HCT116 (cell line): Measurements from ENCODE around the gene FHOD1. TPM values are rescaled to one million over a fixed set of nuclear protein-coding genes. Genes with fewer than 3 reads are reported as not detected.

ENCODE experiments used
- ATAC-seq: fragments of 200-7000 bp; cut with Tn5 transposase; 2 replicates; pipeline ENCODE4 v1.9.1; 2020; ENCODE audit warnings: mild to moderate bottlenecking, moderate library complexity
- BruUV-seq: library from RNA; stranded (reverse); fragments of 400-500 nt; replicated peaks from 2 replicates; lab custom pipeline; 2021; lab: Mats Ljungman, UMichigan
- CTCF ChIA-PET: fragments of 300-600 bp; sonication (Branson Sonifier 250); formaldehyde crosslinking; loops from one replicate; lab custom pipeline; 2021; ENCODE audit warnings: antibody characterized with exemption; lab: Charles Lee
- POLR2A ChIA-PET: fragments of 300-600, 350-600 bp; sonication (Branson Sonifier 250); formaldehyde crosslinking; loops from one replicate; lab custom pipeline; 2021; ENCODE audit warnings: antibody characterized with exemption; lab: Charles Lee
- RAD21 ChIA-PET, 2 experiments: fragments of 300-600 bp; sonication (Branson Sonifier 250); formaldehyde crosslinking; loops; one replicate each; lab custom pipeline; 2023; ENCODE audit warnings: low total read pairs in 2 of 2; ENCODE audit not compliant: uncharacterized antibody in 2 of 2, unreplicated experiment in 2 of 2, low non-redundant PET in 1 of 2; lab: Charles Lee
- DNase-seq: peaks from one replicate; pipeline ENCODE4 v3.0.0-alpha.2; 2010; ENCODE audit warnings: low read depth, low spot score
- H2AFZ ChIP-seq: fragments of 200-600 bp; shearing (Covaris generic), sonication (generic); 2 replicates; pipeline ENCODE4 v1.6.1; 2017; ENCODE audit warnings: low read depth, mixed run types, mixed read lengths, antibody characterized with exemption, low read length; ENCODE audit not compliant: poor library complexity, severe bottlenecking
- H3K27ac ChIP-seq: 2 replicates; pipeline ENCODE4 v1.5.1; 2012; ENCODE audit warnings: low read depth, low read length
- H3K27me3 ChIP-seq: fragments of 200-600 bp; sonication (generic); 2 replicates; pipeline ENCODE4 v1.6.1; 2016; ENCODE audit warnings: mixed run types, low read length, mixed read lengths; ENCODE audit not compliant: insufficient read depth
- H3K36me3 ChIP-seq, 2 experiments: fragments of 200-500 bp in 1 of 2; fragments of 200-600 bp in 1 of 2; sonication (Bioruptor generic) in 1 of 2; sonication (generic) in 1 of 2; 2 replicates each; pipeline versions ENCODE4 v1.5.1 to v1.6.1; 2014 to 2016; ENCODE audit warnings: low read length in 2 of 2, inconsistent platforms in 1 of 2, mixed read lengths in 1 of 2, mixed run types in 1 of 2; ENCODE audit not compliant: insufficient read depth in 2 of 2, control insufficient read depth in 1 of 2
- H3K4me1 ChIP-seq, 2 experiments: fragments of 200-600 bp in 1 of 2; sonication (generic) in 1 of 2; 2 replicates each; pipeline versions ENCODE4 v1.5.1 to v1.6.1; 2012 to 2017; ENCODE audit warnings: low read length in 2 of 2, inconsistent platforms in 1 of 2, mild to moderate bottlenecking in 1 of 2, mixed read lengths in 1 of 2, mixed run types in 1 of 2, moderate library complexity in 1 of 2; ENCODE audit not compliant: insufficient read depth in 2 of 2, control insufficient read depth in 1 of 2
- H3K4me2 ChIP-seq: fragments of 200-600 bp; sonication (generic); 2 replicates; pipeline ENCODE4 v1.6.1; 2017; ENCODE audit warnings: mixed run types, low read length, mixed read lengths
- H3K4me3 ChIP-seq, 2 experiments: fragments of 200-600 bp in 1 of 2; sonication (generic) in 1 of 2; replicated peaks in 1 of 2; 2 replicates each; pipeline ENCODE4 v1.5.1; 2011 to 2016; ENCODE audit warnings: low read length in 2 of 2, control low read depth in 1 of 2, low read depth in 1 of 2, mild to moderate bottlenecking in 1 of 2, mixed read lengths in 1 of 2, mixed run types in 1 of 2
- H3K79me2 ChIP-seq: fragments of 200-600 bp; sonication (generic); 2 replicates; pipeline ENCODE4 v1.6.1; 2017; ENCODE audit warnings: mild to moderate bottlenecking, mixed run types, low read length, moderate library complexity, mixed read lengths; ENCODE audit not compliant: insufficient read depth
- H3K9ac ChIP-seq: fragments of 200-600 bp; sonication (generic); 2 replicates; pipeline ENCODE4 v1.6.1; 2016; ENCODE audit warnings: low read length, mixed read lengths
- H3K9me2 ChIP-seq: fragments of 200-600 bp; sonication (generic), shearing (Covaris generic); 2 replicates; pipeline ENCODE4 v1.6.1; 2017; ENCODE audit warnings: mixed run types, mild to moderate bottlenecking, moderate library complexity; ENCODE audit not compliant: insufficient read depth
- H3K9me3 ChIP-seq, 2 experiments: fragments of 200-500 bp in 1 of 2; fragments of 200-600 bp in 1 of 2; sonication (Bioruptor generic) in 1 of 2; sonication (generic) in 1 of 2; 2 replicates each; pipeline ENCODE4 v1.6.1; 2014 to 2017; ENCODE audit warnings: low read length in 2 of 2, mixed read lengths in 2 of 2, inconsistent platforms in 1 of 2, low read depth in 1 of 2, mild to moderate bottlenecking in 1 of 2, mixed run types in 1 of 2, moderate library complexity in 1 of 2; ENCODE audit not compliant: control insufficient read depth in 1 of 2, insufficient read depth in 1 of 2
- H4K20me1 ChIP-seq: fragments of 200-600 bp; sonication (generic), shearing (Covaris generic); 2 replicates; pipeline ENCODE4 v1.6.1; 2017; ENCODE audit warnings: mixed run types, mild to moderate bottlenecking, moderate library complexity; ENCODE audit not compliant: insufficient read depth
- CBX3 ChIP-seq: IDR thresholded peaks from 2 replicates; pipeline ENCODE4 v1.6.1; 2012; ENCODE audit warnings: low read depth
- CTCF ChIP-seq, 3 experiments: fragments of 200-600 bp in 1 of 3; sonication (generic) in 1 of 3; IDR thresholded peaks in 2 of 3; conservative IDR thresholded peaks in 1 of 3; 2 replicates each; pipeline ENCODE4 v1.5.1; 2012 to 2017; ENCODE audit warnings: low read depth in 2 of 3, low read length in 2 of 3, antibody characterized with exemption in 1 of 3, borderline replicate concordance in 1 of 3, control low read depth in 1 of 3, mild to moderate bottlenecking in 1 of 3, mixed read lengths in 1 of 3, mixed run types in 1 of 3, moderate library complexity in 1 of 3; ENCODE audit not compliant: insufficient read depth in 1 of 3
- EGR1 ChIP-seq: IDR thresholded peaks from 2 replicates; pipeline ENCODE4 v1.6.1; 2012; ENCODE audit warnings: low read depth
- FOSL1 ChIP-seq: IDR thresholded peaks from 2 replicates; pipeline ENCODE4 v1.6.1; 2012; ENCODE audit warnings: low read depth
- JUND ChIP-seq: IDR thresholded peaks from 2 replicates; pipeline ENCODE4 v1.6.1; 2012
- POLR2A ChIP-seq: IDR thresholded peaks from 2 replicates; pipeline ENCODE4 v1.7.0; 2011; ENCODE audit warnings: borderline replicate concordance; ENCODE audit not compliant: insufficient read depth, insufficient read length; ENCODE audit errors: extremely low read depth
- POLR2AphosphoS5 ChIP-seq: IDR thresholded peaks from 2 replicates; pipeline ENCODE4 v1.6.1; 2011; ENCODE audit warnings: mild to moderate bottlenecking, low read depth, low read length, moderate library complexity
- RAD21 ChIP-seq: IDR thresholded peaks from 2 replicates; pipeline ENCODE4 v1.6.1; 2012; ENCODE audit warnings: low read depth, mild to moderate bottlenecking
- REST ChIP-seq: IDR thresholded peaks from 2 replicates; pipeline ENCODE4 v1.6.1; 2012; ENCODE audit warnings: low read depth
- SIN3A ChIP-seq: IDR thresholded peaks from 2 replicates; pipeline ENCODE4 v1.6.1; 2012; ENCODE audit warnings: low read depth
- SP1 ChIP-seq: IDR thresholded peaks from 2 replicates; pipeline ENCODE4 v1.6.1; 2012; ENCODE audit warnings: low read depth
- SRF ChIP-seq: IDR thresholded peaks from 2 replicates; pipeline ENCODE4 v1.6.1; 2012; ENCODE audit warnings: low read depth
- TCF7L2 ChIP-seq: IDR thresholded peaks from 2 replicates; pipeline ENCODE4 v1.7.0; 2011; ENCODE audit warnings: borderline replicate concordance, inconsistent platforms; ENCODE audit not compliant: insufficient read depth, insufficient read length; ENCODE audit errors: extremely low read depth
- ZFX ChIP-seq: fragments of 450-650 bp; IDR thresholded peaks from 2 replicates; pipeline ENCODE4 v1.6.1; 2017
- intact Hi-C: fragments of 100-400 bp; cut with micrococcal nuclease; formaldehyde crosslinking; loops from 2 replicates; pipeline ENCODE4 v1.10.0; 2022
- total RNA-seq: library from RNA; stranded (reverse); gene quantifications from one replicate; pipeline ENCODE4 v1.2.1, GENCODE V29; 2021; ENCODE audit not compliant: unreplicated experiment
- TF ChIP-seq, protein P1 (sequence below): IDR thresholded peaks from 2 replicates; pipeline ENCODE4 v1.6.1; 2012
- TF ChIP-seq, protein P2 (sequence below): IDR thresholded peaks from 2 replicates; pipeline ENCODE4 v1.6.1; 2011; ENCODE audit warnings: mild to moderate bottlenecking, low read length, moderate library complexity; ENCODE audit not compliant: insufficient replicate concordance; ENCODE audit errors: extremely low read depth

FHOD1 gene
- total RNA-seq, 1 experiment from 2014 or later, result 69.2 TPM

- H3K9me2 ChIP-seq, result no peaks in the 10 kb centered on the region
- peaks cover 9 to 25% of the 10 kb centered on the region in 2 experiments for H3K4me1 ChIP-seq
- BruUV-seq, result no TSS peak
- no peak overlapping the region for H3K4me2 ChIP-seq
- POLR2A ChIA-PET, result no interaction called here
- no peaks in the 10 kb centered on the region for H4K20me1 ChIP-seq
- H3K9ac ChIP-seq, result no peak overlapping the region
- no peaks in the 10 kb centered on the region for H3K9me3 ChIP-seq
- H3K4me3 ChIP-seq, result no peak overlapping the region
- ATAC-seq, result no peak
- no peak overlapping the region for H2AFZ ChIP-seq
- H3K36me3 ChIP-seq, result no peaks in the 10 kb centered on the region
- DNase-seq, result no peak
- RAD21 ChIA-PET, result no interaction called here
- CTCF ChIA-PET, result no interaction called here
- no peaks in the 10 kb centered on the region for H3K79me2 ChIP-seq
- no peak overlapping the region for H3K27ac ChIP-seq
- intact Hi-C loops, result no loop called here
- TF ChIP-seq FOSL1, result no peak
- TF ChIP-seq, protein P1, sequence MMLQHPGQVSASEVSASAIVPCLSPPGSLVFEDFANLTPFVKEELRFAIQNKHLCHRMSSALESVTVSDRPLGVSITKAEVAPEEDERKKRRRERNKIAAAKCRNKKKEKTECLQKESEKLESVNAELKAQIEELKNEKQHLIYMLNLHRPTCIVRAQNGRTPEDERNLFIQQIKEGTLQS, result no peak
- no peak for TF ChIP-seq SP1
- TF ChIP-seq CBX3, result no peak
- TF ChIP-seq ZFX, result no peak
- no peak for TF ChIP-seq POLR2AphosphoS5
- TF ChIP-seq, protein P2, sequence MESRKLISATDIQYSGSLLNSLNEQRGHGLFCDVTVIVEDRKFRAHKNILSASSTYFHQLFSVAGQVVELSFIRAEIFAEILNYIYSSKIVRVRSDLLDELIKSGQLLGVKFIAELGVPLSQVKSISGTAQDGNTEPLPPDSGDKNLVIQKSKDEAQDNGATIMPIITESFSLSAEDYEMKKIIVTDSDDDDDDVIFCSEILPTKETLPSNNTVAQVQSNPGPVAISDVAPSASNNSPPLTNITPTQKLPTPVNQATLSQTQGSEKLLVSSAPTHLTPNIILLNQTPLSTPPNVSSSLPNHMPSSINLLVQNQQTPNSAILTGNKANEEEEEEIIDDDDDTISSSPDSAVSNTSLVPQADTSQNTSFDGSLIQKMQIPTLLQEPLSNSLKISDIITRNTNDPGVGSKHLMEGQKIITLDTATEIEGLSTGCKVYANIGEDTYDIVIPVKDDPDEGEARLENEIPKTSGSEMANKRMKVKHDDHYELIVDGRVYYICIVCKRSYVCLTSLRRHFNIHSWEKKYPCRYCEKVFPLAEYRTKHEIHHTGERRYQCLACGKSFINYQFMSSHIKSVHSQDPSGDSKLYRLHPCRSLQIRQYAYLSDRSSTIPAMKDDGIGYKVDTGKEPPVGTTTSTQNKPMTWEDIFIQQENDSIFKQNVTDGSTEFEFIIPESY, result no peak
- TF ChIP-seq EGR1, result no peak
- no peak for TF ChIP-seq POLR2A
- TF ChIP-seq CTCF (IDR thresholded peaks at IDR 0.05 in 2 of 3, conservative IDR thresholded peaks at IDR 0.05 in 1 of 3; ENCODE audit: borderline replicate concordance in 1 of 3, insufficient read depth in 1 of 3, low read depth in 2 of 3, low read length in 2 of 3), result no peak
- no peak for TF ChIP-seq SIN3A
- TF ChIP-seq JUND, result no peak
- TF ChIP-seq SRF, result no peak
- TF ChIP-seq RAD21, result no peak
- no peak for TF ChIP-seq TCF7L2
- no peak for TF ChIP-seq REST
- no peaks in the 10 kb centered on the region for H3K27me3 ChIP-seq
Measured at GRCh38 chr16:67291461-67291860, 44.2 kb upstream of the FHOD1 start.
